Spleen (tissue), 11 donors: ENCODE measurements around the gene PPA2. TPM values are rescaled to one million over a fixed set of nuclear protein-coding genes. Genes with fewer than 3 reads are reported as not detected.

Experiments
- DNase-seq: peaks from one replicate; pipeline ENCODE4 v3.0.0-alpha.2; 2020
- H3K27ac ChIP-seq, 8 donors: fragments of 200-600 bp; sonication (generic) in 7 of 8; 1 replicate in 4 of 8; 2 replicates in 4 of 8; pipeline versions ENCODE4 v1.5.0 to v1.8.0; 2016 to 2021; ENCODE audit warnings: inconsistent platforms in 4 of 8, mild to moderate bottlenecking in 4 of 8, moderate library complexity in 1 of 8
- H3K27me3 ChIP-seq, 7 donors: fragments of 200-600 bp; sonication (generic) in 6 of 7; replicated peaks in 1 of 7; 1 replicate in 4 of 7; 2 replicates in 3 of 7; pipeline versions ENCODE4 v1.5.0 to v1.8.0; 2016 to 2021; ENCODE audit warnings: inconsistent platforms in 3 of 7, mild to moderate bottlenecking in 1 of 7
- H3K36me3 ChIP-seq, 6 donors: fragments of 200-600 bp; sonication (generic) in 5 of 6; 1 replicate in 4 of 6; 2 replicates in 2 of 6; pipeline versions ENCODE4 v1.5.0 to v1.8.0; 2016 to 2021; ENCODE audit warnings: inconsistent platforms in 2 of 6
- H3K4me1 ChIP-seq, 6 donors: fragments of 200-600 bp; sonication (generic) in 5 of 6; 1 replicate in 3 of 6; 2 replicates in 3 of 6; pipeline versions ENCODE4 v1.5.0 to v1.8.0; 2016 to 2021; ENCODE audit warnings: inconsistent platforms in 3 of 6
- H3K4me3 ChIP-seq, 8 donors: fragments of 200-600 bp; sonication (generic) in 7 of 8; 1 replicate in 4 of 8; 2 replicates in 4 of 8; pipeline versions ENCODE4 v1.5.0 to v1.8.0; 2016 to 2021; ENCODE audit warnings: inconsistent platforms in 4 of 8, mild to moderate bottlenecking in 4 of 8, moderate library complexity in 2 of 8
- H3K9me3 ChIP-seq, 8 donors: fragments of 200-600 bp; sonication (generic) in 7 of 8; 1 replicate in 4 of 8; 2 replicates in 4 of 8; pipeline versions ENCODE4 v1.5.0 to v1.8.0; 2016 to 2021; ENCODE audit warnings: inconsistent platforms in 4 of 8
- POLR2A ChIP-seq, 3 donors: fragments of 450-650 bp; IDR thresholded peaks; one replicate each; pipeline ENCODE4 v1.5.1; 2017; ENCODE audit warnings: antibody characterized with exemption in 3 of 3, mild to moderate bottlenecking in 1 of 3
- POLR2AphosphoS5 ChIP-seq, 3 donors: sonication (generic); formaldehyde crosslinking; IDR thresholded peaks; one replicate each; pipeline ENCODE4 v1.5.1; 2017; ENCODE audit warnings: antibody characterized with exemption in 3 of 3
- WGBS, 5 donors: extraction: QIAGEN DNeasy Blood & Tissue Kit in 3 of 5; methylation state at CpG; one replicate each; pipeline versions ENCODE4 v1.1.5 to v1.1.7; 2013 to 2018; 5-methylcytosine and 5-hydroxymethylcytosine counted together
- intact Hi-C: fragments of 100-400 bp; cut with DNase I; formaldehyde crosslinking; loops from one replicate; pipeline ENCODE4 v1.15.0; 2023; ENCODE audit warnings: low total_unique reads
- polyA plus RNA-seq, 3 donors: library from polyadenylated mRNA; stranded (reverse); fragments of 200-250 nt; gene quantifications; one replicate each; pipeline ENCODE4 v1.2.1, GENCODE V29; 2013
- total RNA-seq, 7 donors: library from RNA; depleted of rRNA in 3 of 7; stranded (reverse); fragments of >200 nt in 3 of 7; fragmentation: NEBNext Ultra II Directional in 4 of 7; extraction: Animal tissue kit (Norgen Biotek cat#: 25700) in 4 of 7; gene quantifications; one replicate each; pipeline versions ENCODE4 v1.1.0 to v1.2.1, GENCODE V29; 2016 to 2021
- TF ChIP-seq, protein P1 (sequence below), 11 experiments: fragments of 200-600 bp in 7 of 11; fragments of 450-650 bp in 4 of 11; sonication (generic) in 4 of 11; IDR thresholded peaks in 8 of 11; conservative IDR thresholded peaks in 3 of 11; 1 replicate in 7 of 11; 2 replicates in 4 of 11; pipeline versions ENCODE4 v1.4.0 to v1.8.0; 2016 to 2021; ENCODE audit warnings: antibody characterized with exemption in 11 of 11, inconsistent platforms in 4 of 11, mild to moderate bottlenecking in 1 of 11
- donor health status: healthy with polysubstance abuse.
- donor health status: DM: no; HTN: no; CAD: no; lungs with moderate emphysema.
- donor health status: DM: no; HTN: no; CAD: no.
- donor health status: Bipolar disorder and iron deficiency.
- donor health status: healthy.
- donor health status: DM: no; HTN: no; CAD: no.
- donor health status: DM: yes; HTN: yes; CAD: no.

The PPA2 gene
- total and polyA plus RNA-seq, 10 donors, result 45.2 to 113 (median 67.9) TPM

DNA sequence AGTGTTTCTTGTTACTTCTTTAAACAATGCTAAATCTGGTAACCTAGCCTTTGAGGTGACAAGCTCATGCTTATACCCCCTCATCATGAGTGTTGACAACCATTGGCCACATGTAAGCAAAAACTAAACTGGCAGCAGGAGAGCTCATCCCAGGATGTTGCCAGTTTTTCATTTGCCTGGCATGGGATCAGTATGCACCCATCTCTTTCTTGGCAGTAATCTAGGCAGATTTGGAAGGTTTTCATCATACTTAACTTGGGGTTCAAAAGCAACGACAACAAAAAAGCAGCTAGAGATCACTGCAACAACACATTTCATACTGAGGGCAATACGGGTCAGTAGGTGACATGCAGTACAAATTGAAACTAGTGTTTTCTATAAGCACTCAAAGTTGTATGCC is 122.0 kb downstream of the PPA2 start:
- no peaks in the 10 kb centered on the region for H3K9me3 ChIP-seq
- WGBS, 5 donors, result 91 to 95% (median 94%) methylated on average over 2 of the region's 2 CpGs
- H3K36me3 ChIP-seq, result no peaks in the 10 kb centered on the region
- TF ChIP-seq, protein P1, sequence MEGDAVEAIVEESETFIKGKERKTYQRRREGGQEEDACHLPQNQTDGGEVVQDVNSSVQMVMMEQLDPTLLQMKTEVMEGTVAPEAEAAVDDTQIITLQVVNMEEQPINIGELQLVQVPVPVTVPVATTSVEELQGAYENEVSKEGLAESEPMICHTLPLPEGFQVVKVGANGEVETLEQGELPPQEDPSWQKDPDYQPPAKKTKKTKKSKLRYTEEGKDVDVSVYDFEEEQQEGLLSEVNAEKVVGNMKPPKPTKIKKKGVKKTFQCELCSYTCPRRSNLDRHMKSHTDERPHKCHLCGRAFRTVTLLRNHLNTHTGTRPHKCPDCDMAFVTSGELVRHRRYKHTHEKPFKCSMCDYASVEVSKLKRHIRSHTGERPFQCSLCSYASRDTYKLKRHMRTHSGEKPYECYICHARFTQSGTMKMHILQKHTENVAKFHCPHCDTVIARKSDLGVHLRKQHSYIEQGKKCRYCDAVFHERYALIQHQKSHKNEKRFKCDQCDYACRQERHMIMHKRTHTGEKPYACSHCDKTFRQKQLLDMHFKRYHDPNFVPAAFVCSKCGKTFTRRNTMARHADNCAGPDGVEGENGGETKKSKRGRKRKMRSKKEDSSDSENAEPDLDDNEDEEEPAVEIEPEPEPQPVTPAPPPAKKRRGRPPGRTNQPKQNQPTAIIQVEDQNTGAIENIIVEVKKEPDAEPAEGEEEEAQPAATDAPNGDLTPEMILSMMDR (IDR thresholded peaks at IDR 0.05 in 8 of 11, conservative IDR thresholded peaks at IDR 0.05 in 3 of 11), result no peak
- TF ChIP-seq POLR2AphosphoS5 (IDR thresholded peaks at IDR 0.05), result no peak
- no peak for TF ChIP-seq POLR2A (IDR thresholded peaks at IDR 0.05)
- no peak overlapping the region for H3K27ac ChIP-seq
- intact Hi-C loops, result no loop called here
- no peak overlapping the region for H3K4me3 ChIP-seq
- peaks cover 0 to 4% (median 0%) of the 10 kb centered on the region in 6 donors for H3K4me1 ChIP-seq
- no peaks in the 10 kb centered on the region for H3K27me3 ChIP-seq
- DNase-seq, result no peak

DNA sequence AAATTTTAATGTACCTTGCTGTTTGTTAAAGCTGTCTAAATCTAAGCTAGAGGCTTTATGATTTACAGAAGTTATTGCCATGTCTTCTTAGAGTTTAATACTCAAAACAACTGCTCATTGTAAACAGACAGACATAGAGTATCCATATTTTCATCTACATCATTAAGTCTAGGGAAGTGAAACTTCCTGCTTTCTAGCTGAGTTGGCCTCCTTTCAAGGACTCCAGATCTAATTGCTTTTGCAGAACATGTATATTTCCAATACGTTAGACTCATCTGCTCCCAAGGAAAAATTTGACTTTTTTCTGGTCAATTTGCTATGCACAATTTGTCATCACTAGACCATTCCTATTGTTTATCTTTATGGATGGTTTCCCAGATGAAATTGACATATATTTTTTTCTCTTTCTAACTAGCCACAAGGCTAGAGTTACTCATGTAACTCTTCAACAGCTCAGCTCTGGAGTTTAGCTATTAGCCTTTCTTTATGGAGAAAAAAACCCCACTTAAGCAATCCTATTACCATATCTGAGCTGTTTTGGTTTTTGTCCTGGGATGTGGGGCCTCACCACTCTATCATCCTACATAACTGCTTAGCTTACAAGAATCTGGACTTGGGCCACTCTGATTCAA is 122.9 kb downstream of the PPA2 start:
- H3K4me3 ChIP-seq, result no peak overlapping the region
- 41 to 71% (median 47%) methylated on average over 1 of the region's 1 CpG for WGBS, 5 donors
- no peaks in the 10 kb centered on the region for H3K36me3 ChIP-seq
- no peak overlapping the region for H3K27ac ChIP-seq
- peaks cover 0 to 4% (median 0%) of the 10 kb centered on the region in 6 donors for H3K4me1 ChIP-seq
- no peak for DNase-seq
- intact Hi-C loops, result no loop called here
- H3K9me3 ChIP-seq, result no peaks in the 10 kb centered on the region
- H3K27me3 ChIP-seq, result no peaks in the 10 kb centered on the region
- TF ChIP-seq, protein P1 (IDR thresholded peaks at IDR 0.05 in 8 of 11, conservative IDR thresholded peaks at IDR 0.05 in 3 of 11), result no peak
- TF ChIP-seq POLR2A (IDR thresholded peaks at IDR 0.05) (no peak), POLR2AphosphoS5 (IDR thresholded peaks at IDR 0.05) (no peak)

DNA sequence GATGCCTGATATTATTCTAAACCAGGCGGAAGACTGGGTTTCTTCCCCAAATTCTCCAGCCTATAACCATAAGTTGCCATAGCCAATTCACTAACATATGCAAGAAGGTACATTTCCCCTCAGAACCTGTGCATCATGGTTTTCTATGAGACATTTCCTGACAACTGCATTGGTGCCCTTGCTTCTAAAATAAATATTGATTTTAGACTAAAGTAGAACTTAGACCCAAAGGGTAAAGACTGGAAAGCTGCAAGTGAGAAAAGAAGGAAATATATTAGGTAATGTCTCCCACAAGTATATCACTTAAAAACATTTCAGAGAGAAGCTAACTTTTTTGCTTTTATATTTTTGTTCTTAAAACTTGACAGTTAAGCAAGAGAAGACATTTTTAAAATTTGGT is 125.1 kb downstream of the PPA2 start:
- Histone ChIP-seq H3K36me3 (no peaks in the 10 kb centered on the region), H3K27me3 (no peaks in the 10 kb centered on the region), H3K4me1 (peaks cover 0 to 4% (median 0%) of the 10 kb centered on the region in 6 donors), H3K9me3 (no peaks in the 10 kb centered on the region), H3K27ac (no peak overlapping the region), H3K4me3 (no peak overlapping the region)
- WGBS, 5 donors, result 91 to 100% (median 100%) methylated on average over 1 of the region's 1 CpG
- DNase-seq, result no peak
- TF ChIP-seq, protein P1 (IDR thresholded peaks at IDR 0.05 in 8 of 11, conservative IDR thresholded peaks at IDR 0.05 in 3 of 11), result no peak
- TF ChIP-seq POLR2AphosphoS5 (IDR thresholded peaks at IDR 0.05), result no peak
- intact Hi-C loops, result no loop called here

DNA sequence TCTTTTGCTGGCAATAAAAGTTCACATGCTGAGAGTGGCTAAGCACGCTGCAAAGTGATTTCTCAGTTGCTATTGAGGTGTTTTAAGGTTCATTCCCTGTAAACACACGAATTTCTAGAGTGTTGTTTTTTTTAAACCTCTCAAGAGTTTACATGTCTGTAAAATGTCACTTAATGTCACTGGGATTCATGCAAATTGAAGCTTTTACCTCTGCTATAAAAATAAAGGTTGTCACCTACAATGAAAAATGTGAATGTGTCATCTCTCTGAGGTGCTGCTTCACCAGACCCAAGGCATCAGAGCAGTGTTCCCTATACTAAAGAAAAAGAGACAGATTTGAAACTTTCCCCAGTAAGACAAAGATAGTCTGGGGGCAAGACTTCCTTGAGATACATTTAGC is 127.0 kb downstream of the PPA2 start:
- no peaks in the 10 kb centered on the region for H3K27me3 ChIP-seq
- peaks cover 0 to 4% (median 0%) of the 10 kb centered on the region in 6 donors for H3K4me1 ChIP-seq
- no peak overlapping the region for H3K4me3 ChIP-seq
- DNase-seq, result no peak
- H3K36me3 ChIP-seq, result no peaks in the 10 kb centered on the region
- 76 to 90% (median 87%) methylated on average over 2 of the region's 2 CpGs for WGBS, 5 donors
- H3K9me3 ChIP-seq, result no peaks in the 10 kb centered on the region
- TF ChIP-seq POLR2A (IDR thresholded peaks at IDR 0.05) (no peak), POLR2AphosphoS5 (IDR thresholded peaks at IDR 0.05) (no peak)
- TF ChIP-seq, protein P1 (IDR thresholded peaks at IDR 0.05 in 8 of 11, conservative IDR thresholded peaks at IDR 0.05 in 3 of 11), result no peak
- H3K27ac ChIP-seq, result no peak overlapping the region
- intact Hi-C loops, result no loop called here
